ENCODE data around the gene OTULIN.

OTULIN gene

DNA sequence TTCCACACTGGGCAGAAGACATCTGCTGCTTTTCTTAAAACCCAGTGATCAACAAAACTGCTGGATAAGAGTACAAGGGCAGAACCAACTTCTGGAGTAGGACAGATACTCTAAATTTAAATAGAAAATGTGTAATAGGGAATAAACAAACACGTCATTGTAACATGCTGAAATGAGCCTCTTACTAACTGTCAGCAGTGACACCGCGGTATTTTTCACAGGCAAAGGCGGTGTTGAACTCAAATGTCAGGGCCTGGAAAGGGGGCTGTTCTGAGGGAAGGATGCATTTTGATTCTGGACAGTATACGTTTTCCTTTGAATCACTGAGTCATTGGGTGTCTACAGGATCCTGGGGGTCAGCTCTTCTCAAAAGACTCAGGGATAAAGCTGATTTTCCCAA is 73.5 kb downstream of the OTULIN start:
- FAIRE-seq (no peak), DNase-seq (ENCODE audit: insufficient read length, low spot score) (no peak)

DNA sequence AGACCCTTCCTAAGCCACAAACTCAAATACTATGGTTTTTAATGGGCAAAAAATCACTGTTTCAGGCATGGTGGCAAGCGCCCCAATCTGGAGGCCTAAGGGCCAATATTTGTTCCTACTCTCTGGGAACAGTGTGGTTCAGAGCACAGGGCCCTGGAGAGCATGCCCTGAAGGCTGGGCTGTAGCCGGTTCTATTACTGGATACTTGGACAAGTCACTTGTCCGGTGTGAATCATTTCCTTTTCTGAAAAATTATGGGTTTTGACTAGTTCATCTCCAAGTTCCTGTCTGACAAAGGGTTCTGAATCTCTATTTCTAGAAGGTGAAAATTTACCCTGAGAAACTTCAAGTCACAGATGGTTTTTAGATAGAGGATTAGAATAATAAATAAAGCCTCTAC is 75.0 kb downstream of the OTULIN start:
- DNase-seq (ENCODE audit: insufficient read length, low spot score) (no peak), FAIRE-seq (no peak)

DNA sequence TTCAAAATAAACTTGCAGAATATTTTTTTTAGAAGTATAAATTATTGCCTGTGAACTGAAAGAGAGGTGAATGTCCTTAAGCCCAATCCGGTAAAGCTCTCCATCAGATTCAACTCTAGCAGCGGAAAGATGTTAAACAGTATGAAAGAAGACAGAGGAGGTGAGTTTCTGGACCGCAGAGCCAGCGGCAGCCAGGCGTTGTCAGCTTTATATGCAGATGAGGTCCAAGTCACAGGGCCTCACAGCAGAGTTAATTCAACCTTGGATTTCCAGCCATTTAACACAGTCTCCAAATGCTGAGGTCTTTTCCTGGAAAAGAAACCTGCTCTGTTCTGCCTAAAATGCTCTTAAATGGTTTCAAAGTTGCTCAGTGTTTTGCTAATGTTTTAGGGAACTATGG is 75.5 kb downstream of the OTULIN start:
- FAIRE-seq (no peak), DNase-seq (ENCODE audit: insufficient read length, low spot score) (no peak)

DNA sequence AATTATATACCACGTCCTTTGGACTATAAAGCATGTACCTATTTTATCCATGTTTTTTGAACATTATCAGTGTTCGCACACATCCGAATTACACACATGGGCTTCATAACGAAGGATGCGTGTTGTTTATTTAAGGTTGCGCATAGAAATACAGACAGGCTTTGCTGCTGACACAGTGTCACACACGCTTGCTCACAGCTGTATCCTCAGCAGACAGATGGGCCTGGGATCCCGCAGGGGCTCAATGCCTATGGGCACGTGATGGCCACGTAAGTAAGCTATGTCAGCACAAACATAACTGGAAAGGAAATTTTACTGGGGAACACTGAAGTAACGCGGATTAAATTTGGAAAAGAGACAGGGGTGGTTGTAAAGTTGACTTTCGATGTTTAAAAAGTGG is 76.6 kb downstream of the OTULIN start:
- FAIRE-seq = no peak
- DNase-seq (ENCODE audit: insufficient read length, low spot score) = no peak

DNA sequence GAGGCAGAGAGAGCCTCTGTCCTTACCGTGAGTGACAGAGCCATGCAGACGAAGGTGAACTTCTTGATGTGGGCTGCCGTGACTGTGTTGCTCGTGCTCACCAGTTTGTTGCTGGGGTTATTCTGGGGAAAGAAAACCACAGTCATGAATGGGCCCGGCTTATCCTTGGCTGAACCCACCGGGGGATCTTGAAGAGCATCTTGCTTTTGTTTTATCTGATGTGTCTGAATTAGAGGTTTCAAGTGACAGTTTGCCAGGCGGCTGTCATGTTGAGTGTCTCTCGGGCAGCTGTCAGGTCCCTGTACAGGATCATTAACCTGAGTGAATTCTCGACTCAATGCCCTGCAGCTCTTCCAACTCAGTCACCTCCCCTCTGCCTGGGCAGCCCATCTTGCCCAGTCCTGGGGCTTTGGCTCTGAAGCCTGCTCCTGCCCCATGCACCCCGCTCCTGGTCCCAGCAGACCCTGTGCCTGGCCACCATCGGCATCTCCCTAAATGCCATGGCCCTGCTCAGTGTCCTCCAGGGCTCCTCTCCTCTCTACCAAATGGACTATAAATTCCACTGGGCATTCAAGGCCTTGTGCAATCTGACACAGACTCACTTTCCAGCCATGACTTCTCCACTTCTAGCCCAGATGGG is 77.4 kb downstream of the OTULIN start:
- DNase-seq (ENCODE audit: insufficient read length, low spot score) (no peak), FAIRE-seq (no peak)

DNA sequence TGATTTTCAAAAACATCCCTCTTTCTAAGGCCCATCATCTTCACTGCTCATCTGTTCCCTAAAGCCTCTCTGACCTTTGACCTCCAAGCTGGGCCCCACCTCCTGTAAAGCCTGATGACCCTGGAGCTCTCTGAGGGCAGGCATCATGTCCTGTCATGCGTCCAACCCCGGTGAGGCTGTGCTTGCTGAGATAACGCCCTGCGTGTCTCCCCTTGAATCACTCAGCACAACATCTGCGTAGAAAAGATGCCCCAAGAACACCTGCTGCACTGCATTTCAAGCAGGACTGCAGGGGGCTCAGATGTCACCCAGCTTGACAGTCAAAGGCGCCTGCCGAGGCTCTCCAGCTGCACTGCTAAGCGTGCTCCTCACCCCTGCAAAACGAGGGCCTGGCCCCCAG is 78.0 kb downstream of the OTULIN start:
- FAIRE-seq (no peak), DNase-seq (ENCODE audit: insufficient read length, low spot score) (no peak)

DNA sequence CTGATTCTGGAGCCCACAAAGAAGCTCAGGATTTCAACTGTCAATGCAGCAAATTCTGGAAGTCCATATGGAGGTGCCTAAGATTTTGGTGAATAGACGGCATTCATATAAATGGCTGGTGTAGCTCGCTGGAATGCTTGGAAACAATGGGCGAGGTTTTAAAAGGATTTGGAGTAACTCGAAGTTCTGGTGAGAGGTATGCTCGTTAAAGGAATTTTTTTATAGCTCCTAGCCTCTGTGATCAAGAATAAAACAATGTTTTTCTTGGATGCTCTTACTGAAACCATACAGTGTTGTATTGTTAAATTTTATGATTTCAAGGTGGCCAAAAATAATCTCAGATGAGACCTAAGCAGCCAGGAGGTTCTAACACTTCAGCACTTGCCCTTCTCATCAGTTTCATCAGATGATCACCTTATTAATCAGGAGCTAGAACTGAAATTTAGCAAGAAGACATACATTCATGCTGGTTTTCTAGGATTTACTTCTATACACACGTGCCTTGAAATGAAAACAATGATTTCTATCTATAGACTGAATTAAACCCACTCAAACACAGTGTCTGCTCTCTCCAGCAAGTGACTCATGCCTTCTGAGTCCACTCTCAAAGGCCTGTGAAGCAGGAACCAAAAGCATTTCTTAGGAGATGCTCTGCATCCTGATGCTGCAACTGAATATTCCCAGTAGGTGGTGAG is 79.2 kb downstream of the OTULIN start:
- DNase-seq (ENCODE audit: insufficient read length, low spot score) (no peak), FAIRE-seq (no peak)

DNA sequence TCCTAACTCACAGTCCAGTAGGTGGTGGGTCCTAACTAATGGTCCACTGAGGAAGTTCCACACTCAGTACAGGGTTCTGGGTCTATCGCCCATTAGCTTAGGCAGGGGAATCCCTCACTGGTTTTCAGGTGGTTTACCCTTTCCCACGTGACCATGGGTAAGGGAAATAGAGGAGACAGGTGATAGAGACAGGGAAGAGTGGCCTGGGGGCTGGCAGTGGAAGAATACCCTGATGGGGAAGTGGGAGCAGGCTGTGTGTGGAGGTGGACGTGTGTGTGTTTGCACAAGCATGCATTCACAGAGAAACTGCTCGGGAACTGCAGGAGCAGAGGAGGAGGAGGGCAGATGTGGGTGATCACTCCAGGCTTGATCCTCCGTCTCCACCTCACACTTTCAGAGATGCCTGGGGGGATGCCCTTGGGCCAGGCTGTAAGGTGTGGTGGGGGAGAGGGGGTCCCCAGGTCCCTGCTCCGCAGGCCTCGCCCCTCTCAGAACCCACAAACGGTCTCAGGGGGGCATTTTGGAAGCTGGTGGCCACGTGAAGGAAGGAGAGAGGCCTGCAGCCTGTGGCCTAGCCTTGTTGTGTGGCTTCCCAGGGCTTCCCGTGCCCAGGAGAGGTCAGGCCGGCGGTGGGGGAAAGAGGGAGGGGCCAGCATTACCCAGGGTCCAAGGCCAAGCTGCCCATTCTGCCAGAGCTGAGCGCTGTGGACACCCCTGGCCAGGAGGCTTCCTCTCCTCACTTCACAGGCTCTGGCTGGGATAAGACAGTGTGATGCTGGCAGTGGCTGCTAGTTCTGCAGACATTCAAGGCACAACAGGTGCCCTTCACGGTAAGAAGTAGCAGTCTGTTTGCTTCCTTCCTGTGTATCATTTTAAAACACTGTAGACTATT is 80.0 kb downstream of the OTULIN start:
- FAIRE-seq (no peak), DNase-seq (ENCODE audit: insufficient read length, low spot score) (no peak)

DNA sequence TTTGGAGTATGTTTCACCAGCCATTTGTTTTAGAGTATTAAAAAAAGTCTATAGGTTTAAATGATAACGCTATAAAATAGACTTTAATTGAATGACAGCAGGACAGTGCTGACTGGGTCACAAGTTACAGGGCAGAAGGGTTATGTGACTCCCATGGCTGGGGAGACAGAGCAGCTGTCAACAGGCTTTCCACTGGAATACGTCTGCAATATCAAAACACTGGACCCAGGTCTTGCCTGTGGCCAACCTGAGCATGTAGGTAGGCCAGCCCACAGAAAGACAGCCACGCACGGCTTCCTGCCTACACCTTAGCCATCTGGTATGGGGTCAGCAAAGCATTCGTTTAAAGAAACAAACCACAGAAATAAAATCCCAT is 80.7 kb downstream of the OTULIN start:
- FAIRE-seq = no peak
- no peak for DNase-seq (ENCODE audit: insufficient read length, low spot score)

DNA sequence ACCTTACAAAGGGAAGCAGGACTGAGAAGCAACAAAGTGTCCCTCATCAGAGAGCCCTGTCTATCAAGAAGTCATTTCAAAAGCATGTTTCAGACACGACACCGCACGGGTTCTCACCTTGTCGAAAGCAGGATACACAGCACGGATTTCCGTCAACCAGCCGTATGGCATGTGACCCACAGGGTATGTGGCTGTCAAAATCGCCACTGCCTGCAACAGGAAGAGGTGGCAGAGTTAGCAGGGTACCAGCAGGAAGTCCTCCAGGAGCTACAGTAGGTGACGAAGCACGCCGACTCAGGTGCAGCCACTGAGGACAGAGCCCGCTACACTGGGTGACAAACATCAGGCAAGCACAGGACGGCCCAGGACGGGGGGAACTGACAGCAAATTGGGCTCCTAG is 81.2 kb downstream of the OTULIN start:
- FAIRE-seq (no peak), DNase-seq (ENCODE audit: insufficient read length, low spot score) (no peak)

DNA sequence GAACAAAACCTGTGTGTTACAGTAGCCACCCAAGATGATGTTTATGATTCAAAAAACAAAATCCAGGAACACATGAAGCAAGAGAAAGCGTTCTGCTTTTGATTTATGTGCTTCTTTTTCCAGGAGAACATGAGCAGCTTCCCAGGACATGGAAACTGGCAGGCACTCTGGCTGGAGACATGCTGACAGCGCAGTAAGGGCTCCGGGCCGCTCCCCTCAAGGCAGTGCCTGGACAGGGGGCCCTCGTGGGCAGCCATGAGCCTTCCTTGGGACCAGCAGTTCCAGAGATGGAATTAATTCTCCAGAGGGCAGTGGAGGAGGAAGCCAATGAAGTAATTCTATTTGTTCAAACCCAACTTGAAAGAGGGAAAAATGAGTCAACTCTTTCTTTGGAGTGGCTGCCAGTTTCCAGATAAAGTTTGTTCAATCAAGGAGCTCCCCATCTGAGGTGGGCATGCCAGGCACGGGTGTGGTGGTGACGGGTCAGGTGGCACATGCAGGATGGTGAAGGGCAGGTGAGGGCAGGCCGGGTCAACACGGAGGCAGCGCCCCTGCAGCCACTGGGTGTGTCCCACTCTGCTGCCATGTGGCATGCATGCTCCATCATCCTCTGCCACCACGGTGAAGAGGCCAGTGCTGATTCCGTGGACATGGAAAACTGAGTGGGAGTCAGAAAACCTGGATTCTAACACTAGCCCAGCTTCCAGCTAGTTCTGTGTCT is 83.8 kb downstream of the OTULIN start:
- FAIRE-seq = no peak

More for the DNA sequence above, 83.8 kb downstream of the OTULIN start:
- no peak for DNase-seq (ENCODE audit: insufficient read length, low spot score)
